ENCODE measurements around the gene MACROD1. TPM values are rescaled to one million over a fixed set of nuclear protein-coding genes. Genes with fewer than 3 reads are reported as not detected.

MACROD1 gene
- total and polyA plus RNA-seq, 2 donors (not counting 1 experiment from before 2014, with no cell fraction given) = 2.7 to 8.6 TPM

- no peaks in the 10 kb centered on the region for H3K4me1 ChIP-seq (ENCODE audit: control insufficient read depth in 2 of 2, insufficient read depth in 2 of 2, low read length in 2 of 2)
- TF ChIP-seq, protein P1, sequence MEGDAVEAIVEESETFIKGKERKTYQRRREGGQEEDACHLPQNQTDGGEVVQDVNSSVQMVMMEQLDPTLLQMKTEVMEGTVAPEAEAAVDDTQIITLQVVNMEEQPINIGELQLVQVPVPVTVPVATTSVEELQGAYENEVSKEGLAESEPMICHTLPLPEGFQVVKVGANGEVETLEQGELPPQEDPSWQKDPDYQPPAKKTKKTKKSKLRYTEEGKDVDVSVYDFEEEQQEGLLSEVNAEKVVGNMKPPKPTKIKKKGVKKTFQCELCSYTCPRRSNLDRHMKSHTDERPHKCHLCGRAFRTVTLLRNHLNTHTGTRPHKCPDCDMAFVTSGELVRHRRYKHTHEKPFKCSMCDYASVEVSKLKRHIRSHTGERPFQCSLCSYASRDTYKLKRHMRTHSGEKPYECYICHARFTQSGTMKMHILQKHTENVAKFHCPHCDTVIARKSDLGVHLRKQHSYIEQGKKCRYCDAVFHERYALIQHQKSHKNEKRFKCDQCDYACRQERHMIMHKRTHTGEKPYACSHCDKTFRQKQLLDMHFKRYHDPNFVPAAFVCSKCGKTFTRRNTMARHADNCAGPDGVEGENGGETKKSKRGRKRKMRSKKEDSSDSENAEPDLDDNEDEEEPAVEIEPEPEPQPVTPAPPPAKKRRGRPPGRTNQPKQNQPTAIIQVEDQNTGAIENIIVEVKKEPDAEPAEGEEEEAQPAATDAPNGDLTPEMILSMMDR (IDR thresholded peaks at IDR 0.05) = no peak
- TF ChIP-seq EZH2 (IDR thresholded peaks at IDR 0.05; ENCODE audit: borderline replicate concordance, insufficient read depth, low read depth, low read length, poor library complexity, severe bottlenecking) = no peak
- ChIA-PET CTCF (no interaction called here), POLR2A (no interaction called here)
- intact Hi-C loops (cut with micrococcal nuclease) = no loop called here
- no peaks in the 10 kb centered on the region for H3K4me1 Mint-ChIP-seq
- no peaks in the 10 kb centered on the region for H3K9me3 ChIP-seq (ENCODE audit: control extremely low read depth in 1 of 3, control insufficient read depth in 2 of 3, insufficient read depth in 1 of 3, low read length in 2 of 3)
- no peak overlapping the region for H3K4me2 ChIP-seq (replicated peaks; ENCODE audit: low read depth, low read length, poor library complexity, severe bottlenecking)
- H3K4me3 ChIP-seq (ENCODE audit: control extremely low read depth in 1 of 5, extremely low read depth in 1 of 5, insufficient read depth in 1 of 5, low read depth in 2 of 5, low read length in 4 of 5) = no peak overlapping the region
- H3K27ac ChIP-seq (ENCODE audit: low read length in 2 of 2) = no peak overlapping the region
- no peak for DNase-seq
- no peak overlapping the region for H3K27ac Mint-ChIP-seq
- 88% methylated on average over 20 of the region's 23 CpGs for WGBS (ENCODE audit: insufficient coverage)
- no peaks in the 10 kb centered on the region for H4K20me1 ChIP-seq (ENCODE audit: control insufficient read depth, insufficient read depth, low read length, poor library complexity, severe bottlenecking)
- no peak overlapping the region for H2AFZ ChIP-seq (ENCODE audit: insufficient read depth, low read depth, low read length, poor library complexity, severe bottlenecking)
- no peak overlapping the region for H3K9ac ChIP-seq (ENCODE audit: low read length)
- H3K36me3 ChIP-seq (replicated peaks in 1 of 2; ENCODE audit: control extremely low read depth in 1 of 2, control insufficient read depth in 1 of 2, extremely low read depth in 1 of 2, insufficient read depth in 2 of 2, low read length in 1 of 2) = no peaks in the 10 kb centered on the region
- H3K9me3 Mint-ChIP-seq (ENCODE audit: insufficient read depth) = no peaks in the 10 kb centered on the region
- no peaks in the 10 kb centered on the region for H3K27me3 ChIP-seq (replicated peaks in 1 of 4; ENCODE audit: control extremely low read depth in 1 of 4, control insufficient read depth in 3 of 4, insufficient read depth in 4 of 4, low read length in 3 of 4)
- no peak for ATAC-seq (ENCODE audit: low read depth)
- no peaks in the 10 kb centered on the region for H3K79me2 ChIP-seq (ENCODE audit: control insufficient read depth, insufficient read depth, low read length)
- peaks cover 3% of the 10 kb centered on the region for H3K27me3 Mint-ChIP-seq
- H3K4me3 Mint-ChIP-seq = no peak overlapping the region
Measured at GRCh38 chr11:64069401-64070313, 96.3 kb downstream of the MACROD1 start.

GRCh38 chr11:64068705-64069400 is 97.1 kb downstream of the MACROD1 start:
- no peak overlapping the region for H2AFZ ChIP-seq (ENCODE audit: insufficient read depth, low read depth, low read length, poor library complexity, severe bottlenecking)
- H3K27me3 Mint-ChIP-seq = peaks cover 3% of the 10 kb centered on the region
- H3K36me3 ChIP-seq (replicated peaks in 1 of 2; ENCODE audit: control extremely low read depth in 1 of 2, control insufficient read depth in 1 of 2, extremely low read depth in 1 of 2, insufficient read depth in 2 of 2, low read length in 1 of 2) = no peaks in the 10 kb centered on the region
- TF ChIP-seq, protein P1 (IDR thresholded peaks at IDR 0.05) = no peak
- TF ChIP-seq EZH2 (IDR thresholded peaks at IDR 0.05; ENCODE audit: borderline replicate concordance, insufficient read depth, low read depth, low read length, poor library complexity, severe bottlenecking) = no peak
- DNase-seq (no peak), ATAC-seq (ENCODE audit: low read depth) (no peak)
- no peaks in the 10 kb centered on the region for H3K27me3 ChIP-seq (replicated peaks in 1 of 4; ENCODE audit: control extremely low read depth in 1 of 4, control insufficient read depth in 3 of 4, insufficient read depth in 4 of 4, low read length in 3 of 4)
- H3K4me2 ChIP-seq (replicated peaks; ENCODE audit: low read depth, low read length, poor library complexity, severe bottlenecking) = no peak overlapping the region
- intact Hi-C loops (cut with micrococcal nuclease) = no loop called here
- no peak overlapping the region for H3K27ac ChIP-seq (ENCODE audit: low read length in 2 of 2)
- H4K20me1 ChIP-seq (ENCODE audit: control insufficient read depth, insufficient read depth, low read length, poor library complexity, severe bottlenecking) = no peaks in the 10 kb centered on the region
- no peak overlapping the region for H3K27ac Mint-ChIP-seq
- WGBS (ENCODE audit: insufficient coverage) = 89% methylated on average over 19 of the region's 20 CpGs
- no peak overlapping the region for H3K4me3 Mint-ChIP-seq
- H3K4me3 ChIP-seq (ENCODE audit: control extremely low read depth in 1 of 5, extremely low read depth in 1 of 5, insufficient read depth in 1 of 5, low read depth in 2 of 5, low read length in 4 of 5) = no peak overlapping the region
- no peaks in the 10 kb centered on the region for H3K9me3 ChIP-seq (ENCODE audit: control extremely low read depth in 1 of 3, control insufficient read depth in 2 of 3, insufficient read depth in 1 of 3, low read length in 2 of 3)
- ChIA-PET POLR2A (no interaction called here), CTCF (no interaction called here)
- H3K4me1 ChIP-seq (ENCODE audit: control insufficient read depth in 2 of 2, insufficient read depth in 2 of 2, low read length in 2 of 2) = no peaks in the 10 kb centered on the region
- no peaks in the 10 kb centered on the region for H3K79me2 ChIP-seq (ENCODE audit: control insufficient read depth, insufficient read depth, low read length)
- no peaks in the 10 kb centered on the region for H3K4me1 Mint-ChIP-seq
- H3K9ac ChIP-seq (ENCODE audit: low read length) = no peak overlapping the region
- H3K9me3 Mint-ChIP-seq (ENCODE audit: insufficient read depth) = no peaks in the 10 kb centered on the region

All from B cell (primary cell).